SU-DHL-6 (cell line): ENCODE data around the gene FSTL4.

ENCODE experiments used
- H2AFZ ChIP-seq: fragments of 200-600 bp; sonication (generic); 2 replicates; pipeline ENCODE4 v1.6.1; 2014; ENCODE audit warnings: low read depth, mild to moderate bottlenecking, moderate library complexity, mixed read lengths, antibody characterized with exemption, low read length; ENCODE audit not compliant: severe bottlenecking
- H3F3A ChIP-seq: fragments of 200-600 bp; shearing (Covaris generic); 2 replicates; pipeline ENCODE4 v1.6.0; 2016; ENCODE audit warnings: antibody characterized with exemption, mild to moderate bottlenecking; ENCODE audit not compliant: insufficient read depth
- H3K27ac ChIP-seq: fragments of 200-600 bp; sonication (generic); 2 replicates; pipeline ENCODE4 v1.5.1; 2016; ENCODE audit warnings: low read depth, mild to moderate bottlenecking, low read length, moderate library complexity, mixed read lengths
- H3K27me3 ChIP-seq: fragments of 200-600 bp; sonication (generic), shearing (Covaris generic); 2 replicates; pipeline ENCODE4 v1.6.0; 2014; ENCODE audit warnings: mild to moderate bottlenecking, low read length
- H3K36me3 ChIP-seq: fragments of 200-600 bp; sonication (generic); 2 replicates; pipeline ENCODE4 v1.6.1; 2014; ENCODE audit warnings: mild to moderate bottlenecking, low read length, mixed read lengths
- H3K4me2 ChIP-seq: fragments of 300-600, 200-600 bp; shearing (Covaris generic), sonication (generic); 2 replicates; pipeline ENCODE4 v1.6.0; 2014; ENCODE audit warnings: low read length, low read depth, mild to moderate bottlenecking; ENCODE audit not compliant: poor library complexity, severe bottlenecking
- H3K4me3 ChIP-seq: fragments of 200-600 bp; sonication (generic); 2 replicates; pipeline ENCODE4 v1.5.1; 2014; ENCODE audit warnings: antibody characterized with exemption, low read length, mild to moderate bottlenecking, mixed read lengths; ENCODE audit not compliant: insufficient read depth, poor library complexity, severe bottlenecking
- H3K79me2 ChIP-seq: fragments of 200-600 bp; sonication (generic); 2 replicates; pipeline ENCODE4 v1.6.1; 2014; ENCODE audit warnings: mild to moderate bottlenecking, low read length, moderate library complexity; ENCODE audit not compliant: insufficient read depth
- H3K9ac ChIP-seq: fragments of 200-600 bp; sonication (generic); 2 replicates; pipeline ENCODE4 v1.7.0; 2014; ENCODE audit warnings: mild to moderate bottlenecking, low read length
- H3K9me2 ChIP-seq: fragments of 200-600 bp; sonication (generic); replicated peaks from 2 replicates; pipeline ENCODE4 v1.6.1; 2014; ENCODE audit warnings: low read length; ENCODE audit not compliant: insufficient read depth
- H3K9me3 ChIP-seq: fragments of 200-600 bp; sonication (generic); 2 replicates; pipeline ENCODE4 v1.6.1; 2014; ENCODE audit warnings: low read length, mixed read lengths; ENCODE audit not compliant: insufficient read depth
- H4K20me1 ChIP-seq: fragments of 200-600 bp; sonication (generic); 2 replicates; pipeline ENCODE4 v1.6.1; 2014; ENCODE audit warnings: low read depth, mild to moderate bottlenecking, antibody characterized with exemption, low read length, moderate library complexity, mixed read lengths
- EZH2phosphoT487 ChIP-seq: fragments of 200-600 bp; sonication (generic), shearing (Covaris generic); conservative IDR thresholded peaks from 2 replicates; pipeline ENCODE4 v1.6.1; 2018; ENCODE audit warnings: mild to moderate bottlenecking, antibody characterized with exemption, low read length, moderate library complexity, mixed read lengths
- TF ChIP-seq, protein P1 (sequence below): fragments of 200-600 bp; sonication (generic); IDR thresholded peaks from one replicate; pipeline ENCODE4 v1.5.1; 2017; ENCODE audit warnings: antibody characterized with exemption, mild to moderate bottlenecking, low read length, moderate library complexity; ENCODE audit not compliant: insufficient read depth, poor library complexity, severe bottlenecking

FSTL4 gene

DNA sequence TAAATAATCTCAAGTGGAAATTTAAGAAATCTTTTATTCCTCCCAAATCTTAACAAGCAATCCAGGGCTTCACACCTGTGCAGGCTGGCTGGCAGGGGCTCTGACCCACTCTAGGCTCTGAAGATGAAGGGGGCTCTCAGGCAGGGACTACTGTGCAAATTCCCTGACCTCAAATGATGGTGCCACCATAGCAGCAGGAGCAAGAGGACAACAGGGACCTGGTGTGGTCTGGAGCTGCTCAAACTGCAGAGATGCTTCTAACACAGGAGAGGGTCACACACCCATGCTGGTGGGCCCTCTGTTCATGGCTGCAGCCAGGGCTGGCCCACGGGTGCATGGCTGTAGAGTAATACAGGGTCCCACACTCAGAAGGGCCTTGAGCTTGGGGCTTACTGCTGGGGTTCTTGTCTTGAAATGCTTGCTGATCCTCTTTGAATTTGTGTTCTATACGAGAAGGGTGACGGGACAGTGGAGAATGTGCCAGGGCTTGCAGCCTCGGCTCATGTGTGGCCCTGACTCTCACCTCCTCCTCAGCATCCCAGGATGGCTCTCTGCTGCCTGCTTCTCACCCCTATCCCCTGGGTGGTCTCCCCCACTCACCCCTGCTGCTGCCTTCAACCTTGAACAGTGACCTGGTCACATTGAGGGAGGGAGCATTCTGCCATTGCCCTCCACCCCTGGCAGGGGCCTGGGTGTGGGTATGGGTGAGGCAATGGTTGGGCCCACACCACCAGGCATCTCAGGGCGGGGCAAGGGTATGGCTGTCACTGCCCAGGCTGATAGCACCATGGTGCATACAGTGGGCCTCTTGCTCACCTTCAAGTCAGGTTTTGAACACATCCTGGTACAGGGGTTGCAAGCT is 191.7 kb downstream of the FSTL4 start:
- H3K4me2 ChIP-seq: no peak overlapping the region
- no peak overlapping the region for H3K27ac ChIP-seq
- H2AFZ ChIP-seq: no peak overlapping the region
- H3K27me3 ChIP-seq: no peaks in the 10 kb centered on the region
- TF ChIP-seq EZH2phosphoT487: no peak
- TF ChIP-seq, protein P1, sequence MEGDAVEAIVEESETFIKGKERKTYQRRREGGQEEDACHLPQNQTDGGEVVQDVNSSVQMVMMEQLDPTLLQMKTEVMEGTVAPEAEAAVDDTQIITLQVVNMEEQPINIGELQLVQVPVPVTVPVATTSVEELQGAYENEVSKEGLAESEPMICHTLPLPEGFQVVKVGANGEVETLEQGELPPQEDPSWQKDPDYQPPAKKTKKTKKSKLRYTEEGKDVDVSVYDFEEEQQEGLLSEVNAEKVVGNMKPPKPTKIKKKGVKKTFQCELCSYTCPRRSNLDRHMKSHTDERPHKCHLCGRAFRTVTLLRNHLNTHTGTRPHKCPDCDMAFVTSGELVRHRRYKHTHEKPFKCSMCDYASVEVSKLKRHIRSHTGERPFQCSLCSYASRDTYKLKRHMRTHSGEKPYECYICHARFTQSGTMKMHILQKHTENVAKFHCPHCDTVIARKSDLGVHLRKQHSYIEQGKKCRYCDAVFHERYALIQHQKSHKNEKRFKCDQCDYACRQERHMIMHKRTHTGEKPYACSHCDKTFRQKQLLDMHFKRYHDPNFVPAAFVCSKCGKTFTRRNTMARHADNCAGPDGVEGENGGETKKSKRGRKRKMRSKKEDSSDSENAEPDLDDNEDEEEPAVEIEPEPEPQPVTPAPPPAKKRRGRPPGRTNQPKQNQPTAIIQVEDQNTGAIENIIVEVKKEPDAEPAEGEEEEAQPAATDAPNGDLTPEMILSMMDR: no peak
- H3K9me3 ChIP-seq: no peaks in the 10 kb centered on the region
- H3K4me3 ChIP-seq: no peak overlapping the region
- no peaks in the 10 kb centered on the region for H3K9me2 ChIP-seq
- H3K79me2 ChIP-seq: no peaks in the 10 kb centered on the region
- no peaks in the 10 kb centered on the region for H3F3A ChIP-seq
- no peak overlapping the region for H3K9ac ChIP-seq
- no peaks in the 10 kb centered on the region for H3K36me3 ChIP-seq
- no peaks in the 10 kb centered on the region for H4K20me1 ChIP-seq

DNA sequence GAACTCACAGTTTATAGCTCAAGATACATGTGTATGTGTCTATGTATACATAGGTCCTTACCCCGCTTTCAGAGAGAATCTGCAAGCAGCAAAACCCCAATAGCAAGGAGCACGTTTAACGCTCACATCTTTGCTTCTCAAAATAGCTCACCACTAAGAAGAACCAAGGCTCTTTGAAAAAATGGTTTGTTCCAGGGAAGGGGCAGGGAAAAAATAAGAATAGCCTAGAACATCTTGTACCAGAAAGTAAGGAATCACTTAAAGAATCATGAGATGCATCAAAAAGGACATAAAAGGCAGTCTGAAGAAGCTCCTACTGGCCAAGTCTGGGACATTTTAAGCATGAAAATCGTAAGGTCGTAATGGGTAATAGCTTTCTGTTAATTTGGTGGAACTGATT is 196.4 kb downstream of the FSTL4 start:
- Histone ChIP-seq H3K9me2 (no peaks in the 10 kb centered on the region), H3K79me2 (no peaks in the 10 kb centered on the region), H3K27ac (no peak overlapping the region), H3K27me3 (no peaks in the 10 kb centered on the region), H3K9me3 (no peaks in the 10 kb centered on the region), H3K4me3 (no peak overlapping the region), H3K36me3 (no peaks in the 10 kb centered on the region), H2AFZ (no peak overlapping the region), H3K4me2 (no peak overlapping the region), H3K9ac (no peak overlapping the region), H4K20me1 (no peaks in the 10 kb centered on the region), H3F3A (no peaks in the 10 kb centered on the region)
- TF ChIP-seq EZH2phosphoT487: no peak
- TF ChIP-seq, protein P1: no peak

DNA sequence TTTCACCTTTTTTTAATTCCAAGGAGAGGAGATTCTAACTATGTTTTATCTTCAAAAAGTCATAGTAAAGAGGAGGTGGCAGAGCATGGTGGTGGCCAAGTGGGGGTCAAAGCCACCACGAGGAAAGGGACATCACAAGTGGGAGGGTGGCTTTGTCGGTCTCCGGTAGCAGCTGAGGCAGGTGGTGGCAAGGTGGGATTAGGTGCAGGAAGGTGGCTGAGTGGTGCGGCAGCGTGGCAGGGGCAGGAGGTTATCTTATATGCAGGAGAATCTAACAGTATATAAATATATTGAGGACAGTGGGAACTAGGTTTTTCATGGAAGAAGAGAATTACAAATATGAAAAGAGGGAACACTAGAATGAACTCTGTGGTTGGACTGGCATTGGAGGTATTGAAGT is 196.8 kb downstream of the FSTL4 start:
- no peaks in the 10 kb centered on the region for H4K20me1 ChIP-seq
- no peak overlapping the region for H2AFZ ChIP-seq
- H3K4me3 ChIP-seq: no peak overlapping the region
- H3K27ac ChIP-seq: no peak overlapping the region
- H3K27me3 ChIP-seq: no peaks in the 10 kb centered on the region
- H3K4me2 ChIP-seq: no peak overlapping the region
- no peaks in the 10 kb centered on the region for H3F3A ChIP-seq
- no peak overlapping the region for H3K9ac ChIP-seq
- H3K9me3 ChIP-seq: no peaks in the 10 kb centered on the region
- H3K79me2 ChIP-seq: no peaks in the 10 kb centered on the region
- H3K36me3 ChIP-seq: no peaks in the 10 kb centered on the region
- TF ChIP-seq, protein P1: no peak
- no peak for TF ChIP-seq EZH2phosphoT487
- H3K9me2 ChIP-seq: no peaks in the 10 kb centered on the region
